ENCODE results near the gene ADAM29. TPM values are rescaled to one million over a fixed set of nuclear protein-coding genes. Genes with fewer than 3 reads are reported as not detected.

ADAM29 gene
- total RNA-seq, 1 donor from 2014 or later: not detected

DNA sequence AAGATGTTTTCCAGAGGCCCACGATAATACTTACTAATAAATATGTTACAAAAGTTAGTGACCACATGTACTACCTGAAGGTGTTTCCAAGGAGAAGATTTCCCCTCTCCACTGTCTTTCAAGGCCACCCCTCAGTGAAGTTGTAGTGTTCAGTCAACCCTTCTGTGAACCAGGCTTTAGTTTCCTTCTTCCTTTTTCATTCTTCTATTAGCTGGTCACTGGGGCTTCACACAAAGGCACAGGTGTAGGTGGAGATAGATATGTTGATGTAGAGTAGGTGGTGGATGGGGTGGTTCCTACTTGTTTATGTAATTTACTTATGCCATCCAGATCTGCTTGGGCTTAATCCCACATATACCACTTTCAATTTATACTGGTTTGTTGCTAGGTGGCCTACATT is 43.3 kb upstream of the ADAM29 start:
- Mint-ChIP-seq H3K36me3 (ENCODE audit: unreplicated experiment) (no peaks in the 10 kb centered on the region), H3K4me3 (ENCODE audit: unreplicated experiment) (no peak overlapping the region), H3K27ac (ENCODE audit: unreplicated experiment) (no peak overlapping the region)

DNA sequence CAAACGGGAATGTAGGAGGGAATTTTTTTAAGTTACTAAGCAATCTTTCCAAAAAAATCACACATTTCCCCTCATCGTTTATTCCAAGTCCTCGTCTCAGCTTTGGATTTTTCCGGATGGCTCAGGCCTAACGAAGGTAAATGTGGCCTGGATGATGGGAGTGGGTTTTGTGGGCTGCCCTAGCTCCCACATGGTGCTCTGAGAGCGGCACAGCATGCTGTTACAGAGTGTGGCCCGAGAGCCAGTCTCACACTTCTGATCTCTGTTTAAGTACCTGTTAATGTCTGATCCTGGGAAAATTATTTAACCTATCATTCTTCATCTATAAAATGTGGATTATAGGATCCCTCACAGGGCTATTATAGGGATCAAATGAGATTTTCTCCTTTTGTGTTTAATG is 38.2 kb upstream of the ADAM29 start:
- no peaks in the 10 kb centered on the region for H3K36me3 Mint-ChIP-seq (ENCODE audit: unreplicated experiment)
- no peak for DNase-seq
- no peak overlapping the region for H3K27ac Mint-ChIP-seq (ENCODE audit: unreplicated experiment)
- no peak overlapping the region for H3K4me3 Mint-ChIP-seq (ENCODE audit: unreplicated experiment)
- no peaks in the 10 kb centered on the region for H3K4me1 Mint-ChIP-seq (ENCODE audit: low read depth, unreplicated experiment)
- TF ChIP-seq, protein P1, sequence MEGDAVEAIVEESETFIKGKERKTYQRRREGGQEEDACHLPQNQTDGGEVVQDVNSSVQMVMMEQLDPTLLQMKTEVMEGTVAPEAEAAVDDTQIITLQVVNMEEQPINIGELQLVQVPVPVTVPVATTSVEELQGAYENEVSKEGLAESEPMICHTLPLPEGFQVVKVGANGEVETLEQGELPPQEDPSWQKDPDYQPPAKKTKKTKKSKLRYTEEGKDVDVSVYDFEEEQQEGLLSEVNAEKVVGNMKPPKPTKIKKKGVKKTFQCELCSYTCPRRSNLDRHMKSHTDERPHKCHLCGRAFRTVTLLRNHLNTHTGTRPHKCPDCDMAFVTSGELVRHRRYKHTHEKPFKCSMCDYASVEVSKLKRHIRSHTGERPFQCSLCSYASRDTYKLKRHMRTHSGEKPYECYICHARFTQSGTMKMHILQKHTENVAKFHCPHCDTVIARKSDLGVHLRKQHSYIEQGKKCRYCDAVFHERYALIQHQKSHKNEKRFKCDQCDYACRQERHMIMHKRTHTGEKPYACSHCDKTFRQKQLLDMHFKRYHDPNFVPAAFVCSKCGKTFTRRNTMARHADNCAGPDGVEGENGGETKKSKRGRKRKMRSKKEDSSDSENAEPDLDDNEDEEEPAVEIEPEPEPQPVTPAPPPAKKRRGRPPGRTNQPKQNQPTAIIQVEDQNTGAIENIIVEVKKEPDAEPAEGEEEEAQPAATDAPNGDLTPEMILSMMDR (IDR thresholded peaks at IDR 0.05; ENCODE audit: partially characterized antibody, unreplicated experiment): no peak
- H3K27me3 Mint-ChIP-seq (ENCODE audit: unreplicated experiment): no peaks in the 10 kb centered on the region
- H3K9me3 Mint-ChIP-seq (ENCODE audit: unreplicated experiment): no peaks in the 10 kb centered on the region

More for the DNA sequence above, 43.3 kb upstream of the ADAM29 start:
- no peaks in the 10 kb centered on the region for H3K27me3 Mint-ChIP-seq (ENCODE audit: unreplicated experiment)
- H3K9me3 Mint-ChIP-seq (ENCODE audit: unreplicated experiment): no peaks in the 10 kb centered on the region
- H3K4me1 Mint-ChIP-seq (ENCODE audit: low read depth, unreplicated experiment): no peaks in the 10 kb centered on the region
- DNase-seq: no peak
- TF ChIP-seq, protein P1 (IDR thresholded peaks at IDR 0.05; ENCODE audit: partially characterized antibody, unreplicated experiment): no peak

DNA sequence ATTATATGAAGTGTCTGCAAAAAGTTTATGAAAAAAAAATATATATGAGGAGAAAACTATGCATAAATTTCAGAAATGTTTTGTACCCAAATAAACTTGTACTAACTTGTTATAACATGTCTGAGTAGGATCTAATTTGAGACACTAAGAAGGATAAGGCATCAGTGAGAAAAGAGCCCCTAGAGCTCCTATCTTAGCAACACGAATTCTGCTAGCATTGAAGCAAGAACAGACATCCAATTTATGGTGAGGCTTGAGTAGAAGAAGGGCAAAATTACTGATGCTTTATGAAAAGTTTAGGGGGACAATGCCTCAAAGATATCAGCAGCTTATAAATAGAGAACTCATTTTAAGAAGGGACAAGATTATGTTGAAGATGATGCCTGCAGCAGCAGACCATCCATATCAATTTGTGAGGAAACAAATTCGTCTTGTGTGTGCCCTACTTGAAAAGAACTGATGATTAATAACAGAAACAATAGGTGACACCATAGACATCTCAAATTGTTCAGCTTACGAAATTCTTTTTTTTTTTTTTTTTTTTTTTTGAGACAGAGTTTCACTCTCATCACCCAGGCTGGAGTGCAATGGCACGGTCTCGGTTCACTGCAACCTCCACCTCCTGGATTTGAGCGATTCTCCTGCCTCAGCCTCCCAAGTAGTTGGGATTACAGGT is 35.7 kb upstream of the ADAM29 start:
- Mint-ChIP-seq H3K4me1 (ENCODE audit: low read depth, unreplicated experiment) (no peaks in the 10 kb centered on the region), H3K27ac (ENCODE audit: unreplicated experiment) (no peak overlapping the region), H3K36me3 (ENCODE audit: unreplicated experiment) (no peaks in the 10 kb centered on the region), H3K4me3 (ENCODE audit: unreplicated experiment) (no peak overlapping the region), H3K27me3 (ENCODE audit: unreplicated experiment) (no peaks in the 10 kb centered on the region), H3K9me3 (ENCODE audit: unreplicated experiment) (no peaks in the 10 kb centered on the region)
- TF ChIP-seq, protein P1 (IDR thresholded peaks at IDR 0.05; ENCODE audit: partially characterized antibody, unreplicated experiment): no peak
- DNase-seq: no peak

DNA sequence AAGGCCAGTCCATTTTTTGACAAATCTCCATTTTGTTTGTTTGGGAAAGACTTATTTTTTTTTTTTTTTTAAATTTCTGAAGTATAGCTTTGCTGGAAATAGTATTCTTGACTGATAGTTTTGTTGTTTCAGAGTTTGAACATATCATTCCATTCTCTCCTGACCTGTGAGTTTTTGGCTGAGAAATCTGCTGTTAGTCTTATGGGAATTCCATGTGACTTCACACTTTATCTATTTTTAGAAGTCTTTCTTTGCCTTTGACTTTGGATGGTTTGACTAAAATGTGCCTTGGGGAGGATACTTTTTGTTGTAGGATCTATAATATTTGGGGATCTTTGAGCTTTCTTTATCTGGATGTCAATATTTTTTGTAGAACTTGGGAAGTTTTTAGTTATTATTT is 10.7 kb upstream of the ADAM29 start:
- no peak for DNase-seq
- H3K27ac Mint-ChIP-seq (ENCODE audit: unreplicated experiment): no peak overlapping the region
- TF ChIP-seq, protein P1 (IDR thresholded peaks at IDR 0.05; ENCODE audit: partially characterized antibody, unreplicated experiment): no peak
- H3K4me3 Mint-ChIP-seq (ENCODE audit: unreplicated experiment): no peak overlapping the region
- H3K4me1 Mint-ChIP-seq (ENCODE audit: low read depth, unreplicated experiment): no peaks in the 10 kb centered on the region
- no peaks in the 10 kb centered on the region for H3K27me3 Mint-ChIP-seq (ENCODE audit: unreplicated experiment)
- no peaks in the 10 kb centered on the region for H3K9me3 Mint-ChIP-seq (ENCODE audit: unreplicated experiment)
- peaks cover 6% of the 10 kb centered on the region for H3K36me3 Mint-ChIP-seq (ENCODE audit: unreplicated experiment)

DNA sequence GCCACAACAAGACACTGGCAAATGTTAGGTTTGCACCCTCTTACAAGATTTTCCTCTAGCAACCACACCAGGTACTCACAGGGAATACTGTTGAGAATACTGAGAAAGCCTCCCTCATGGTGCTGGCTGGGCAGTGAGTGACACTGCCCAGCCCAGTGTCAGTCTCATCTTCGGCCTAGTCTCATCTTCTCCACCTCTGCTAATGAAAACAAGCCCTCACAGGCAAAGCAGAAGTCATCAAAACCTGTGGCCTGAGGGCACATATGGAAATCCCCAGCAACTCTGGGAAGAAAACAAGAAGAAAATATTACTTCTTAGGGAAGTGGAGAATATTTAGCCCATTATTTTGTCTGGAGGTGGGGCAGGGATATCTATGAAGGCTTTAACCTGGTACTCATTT is 7.9 kb upstream of the ADAM29 start:
- Mint-ChIP-seq H3K4me3 (ENCODE audit: unreplicated experiment) (no peak overlapping the region), H3K36me3 (ENCODE audit: unreplicated experiment) (peaks cover 6% of the 10 kb centered on the region), H3K9me3 (ENCODE audit: unreplicated experiment) (no peaks in the 10 kb centered on the region), H3K27ac (ENCODE audit: unreplicated experiment) (no peak overlapping the region), H3K27me3 (ENCODE audit: unreplicated experiment) (peaks cover 2% of the 10 kb centered on the region), H3K4me1 (ENCODE audit: low read depth, unreplicated experiment) (no peaks in the 10 kb centered on the region)
- TF ChIP-seq, protein P1 (IDR thresholded peaks at IDR 0.05; ENCODE audit: partially characterized antibody, unreplicated experiment): no peak
- DNase-seq: no peak
